ENCODE measurements around the gene KLHL11. TPM values are rescaled to one million over a fixed set of nuclear protein-coding genes. Genes with fewer than 3 reads are reported as not detected.
"Not testable (repeated sequence)": the region's sequence is repeated elsewhere in the genome, so short reads cannot be mapped to it uniquely, and the experiment has no call there.

The KLHL11 gene
- total and polyA plus RNA-seq, 4 experiments from 2014 or later, result 1.0 to 20.8 (median 14.1) TPM

DNA sequence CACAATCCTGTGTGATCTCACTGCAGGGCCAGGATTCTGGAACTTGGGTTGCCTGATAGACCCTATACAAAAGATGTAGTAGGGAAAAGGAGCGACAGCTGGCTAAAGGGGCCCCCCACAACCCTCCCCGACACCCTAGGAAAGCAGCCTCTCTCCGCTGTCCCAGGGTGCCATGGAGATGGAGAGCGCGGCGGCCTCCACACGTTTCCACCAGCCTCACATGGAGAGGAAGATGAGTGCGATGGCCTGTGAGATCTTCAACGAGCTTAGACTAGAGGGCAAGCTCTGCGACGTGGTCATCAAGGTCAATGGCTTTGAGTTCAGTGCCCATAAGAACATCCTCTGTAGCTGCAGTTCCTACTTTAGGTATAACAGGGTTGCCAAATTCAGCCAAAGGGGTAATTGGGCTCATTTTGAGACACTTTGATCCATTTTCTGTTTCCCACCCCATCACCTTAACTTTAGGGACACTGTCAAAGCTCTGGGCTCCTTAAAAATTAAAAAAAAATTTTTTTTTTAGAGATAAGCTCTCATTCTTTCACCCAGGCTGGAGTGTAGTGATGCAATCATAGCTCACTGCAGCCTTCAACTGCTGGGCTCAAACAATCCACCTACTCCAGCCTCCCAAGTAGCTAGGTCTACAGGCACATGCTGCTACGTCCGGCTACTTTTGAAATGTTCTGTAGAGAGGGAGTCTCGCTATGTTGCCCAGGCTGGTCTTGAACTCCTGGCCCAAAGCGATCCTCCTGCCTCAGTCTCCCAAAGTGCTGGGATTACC, 27.3 kb downstream of the KLHL11 start, which contains the start of gene KLHL10:
Gene KLHL10 (plus strand): TSS at position 65 of the 778 bp plus-strand sequence. CDS start 108 bp downstream, at position 173.
- Mint-ChIP-seq H3K27me3 (no peaks in the 10 kb centered on the region), H3K9me3 (no peaks in the 10 kb centered on the region), H3K27ac (peak within 1 kb of the TSS in 3 of 7 donors; percentile 12 to 59 (median 13)), H3K4me1 (peaks cover 10 to 18% (median 14%) of the 10 kb centered on the region in 4 donors), H3K36me3 (peaks cover 0 to 3% of the 10 kb centered on the region in 2 donors), H3K4me3 (peak within 1 kb of the TSS; percentile 75 to 89 (median 82))
- Histone ChIP-seq H3K4me3 (ENCODE audit: low read length in 2 of 2) (peak within 1 kb of the TSS; percentile 29 to 51), H3K9me3 (ENCODE audit: control insufficient read depth in 1 of 2, low read length in 2 of 2) (no peaks in the 10 kb centered on the region), H3K36me3 (ENCODE audit: insufficient read depth, low read length) (no peaks in the 10 kb centered on the region), H3K4me1 (ENCODE audit: insufficient read depth, low read length) (peaks cover 12% of the 10 kb centered on the region), H3K27ac (ENCODE audit: low read depth, low read length) (no peak within 1 kb of the TSS), H3K27me3 (ENCODE audit: insufficient read depth, low read length) (no peaks in the 10 kb centered on the region)
- DNase-seq, result no peak
- ChIA-PET CTCF (ENCODE audit: partially characterized antibody) (interaction anchor here (0.6 kb wide), 1 partner anchor 9 kb away, joined by 3 read pairs; no protein-coding TSS in a partner anchor), POLR2A (ENCODE audit: partially characterized antibody) (interaction anchor here (4.5 kb wide), 1 partner anchor 26 kb away, joined by 24 read pairs; the partner anchor contains the start of gene KLHL11)
- intact Hi-C loops (cut with micrococcal nuclease), result no loop called here

DNA sequence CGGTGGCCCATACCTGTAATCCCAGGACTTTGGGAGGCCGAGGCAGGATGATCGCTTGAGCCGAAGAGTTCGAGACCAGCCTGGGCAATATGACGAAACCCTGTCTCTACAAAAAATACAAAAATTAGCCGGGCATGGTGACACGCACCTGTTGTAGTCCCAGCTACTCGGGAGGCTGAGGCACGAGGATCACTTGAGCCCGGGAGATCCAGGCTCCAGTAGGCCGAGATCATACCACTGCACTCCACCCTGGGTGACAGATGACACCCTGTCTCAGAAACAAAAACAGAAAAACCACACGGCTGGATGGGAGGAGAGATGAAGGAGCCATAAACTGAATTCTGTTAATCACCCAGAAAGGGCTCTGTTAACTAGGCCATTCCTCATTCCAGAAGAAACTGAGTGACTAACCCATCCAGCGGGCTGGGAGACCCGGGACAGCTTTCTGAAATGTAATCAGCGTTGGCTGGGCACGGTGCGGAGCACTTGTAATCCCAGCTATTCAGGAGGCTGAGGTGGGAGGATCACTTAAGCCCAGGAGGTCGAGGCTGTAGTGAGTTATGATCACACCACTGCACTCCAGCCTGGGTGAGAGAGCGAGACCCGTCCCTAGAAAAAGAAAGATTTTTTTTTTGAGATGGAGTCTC, 28.6 kb downstream of the KLHL11 start:
- no peaks in the 10 kb centered on the region for H3K9me3 Mint-ChIP-seq
- H3K27ac ChIP-seq (ENCODE audit: low read depth, low read length), result no peak overlapping the region
- H3K4me3 ChIP-seq (ENCODE audit: low read length in 2 of 2), result peak overlapping the region; percentile 29 to 51
- DNase-seq, result no peak
- H3K4me1 ChIP-seq (ENCODE audit: insufficient read depth, low read length), result peaks cover 12% of the 10 kb centered on the region
- H3K36me3 ChIP-seq (ENCODE audit: insufficient read depth, low read length), result no peaks in the 10 kb centered on the region
- H3K27me3 Mint-ChIP-seq, result no peaks in the 10 kb centered on the region
- intact Hi-C loops (cut with micrococcal nuclease), result no loop called here
- peak overlapping the region; percentile 75 to 89 (median 82) for H3K4me3 Mint-ChIP-seq
- no peaks in the 10 kb centered on the region for H3K27me3 ChIP-seq (ENCODE audit: insufficient read depth, low read length)
- H3K36me3 Mint-ChIP-seq, result peaks cover 0 to 5% of the 10 kb centered on the region in 2 donors
- no peaks in the 10 kb centered on the region for H3K9me3 ChIP-seq (ENCODE audit: control insufficient read depth in 1 of 2, low read length in 2 of 2)
- peaks cover 10 to 18% (median 14%) of the 10 kb centered on the region in 4 donors for H3K4me1 Mint-ChIP-seq
- ChIA-PET POLR2A (ENCODE audit: partially characterized antibody) (interaction anchor here (0.9 to 4.5 kb wide), 2 partner anchors 25 to 28 kb away, joined by 3 to 24 read pairs; partner anchors contain the start of genes KLHL11 and P3H4), CTCF (ENCODE audit: partially characterized antibody) (no interaction called here)
- peak overlapping the region in 5 of 7 donors; percentile 12 to 59 (median 48) for H3K27ac Mint-ChIP-seq

DNA sequence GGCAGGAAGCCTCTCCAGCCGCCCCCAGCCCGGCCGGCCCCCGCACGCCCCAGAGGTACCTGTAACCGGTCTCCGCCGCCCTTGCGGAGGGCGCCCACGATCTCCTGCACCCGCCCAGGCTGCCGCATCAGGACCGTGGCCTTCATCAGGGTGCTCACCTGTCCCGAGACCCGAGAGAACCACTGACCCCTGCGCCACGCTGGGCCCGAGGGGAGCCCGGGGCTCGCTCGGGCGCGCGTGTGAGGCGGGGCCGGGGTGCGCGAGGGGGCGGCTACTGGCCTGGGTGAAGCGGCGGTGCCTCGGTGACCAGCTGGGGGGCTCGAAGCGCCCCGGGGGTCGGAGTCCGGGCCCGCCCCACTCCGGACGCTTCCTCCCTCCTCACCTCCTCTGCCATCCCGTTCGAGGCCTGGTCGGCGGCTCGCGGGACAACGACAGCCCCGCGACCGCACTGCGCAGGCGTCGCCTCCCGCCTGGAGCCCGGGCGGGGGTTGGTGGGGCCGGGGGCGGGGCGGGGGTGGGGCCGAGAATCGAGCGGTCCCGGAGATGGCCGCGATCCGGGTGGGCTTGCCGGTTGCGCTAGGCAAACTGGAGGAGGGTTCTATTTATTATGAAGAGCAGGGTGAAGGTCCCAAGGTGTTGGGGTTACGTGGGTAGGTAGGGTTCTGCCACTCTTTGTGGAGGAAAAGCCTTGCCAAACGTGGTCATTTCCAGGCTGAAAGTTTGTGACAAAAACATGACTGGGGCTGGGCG, 29.2 kb downstream of the KLHL11 start, which contains the start of gene NT5C3B:
Gene NT5C3B (minus strand): TSS at position 433 of the 750 bp plus-strand sequence. CDS start 39 bp downstream, at position 394.
- H3K9me3 Mint-ChIP-seq, result no peaks in the 10 kb centered on the region
- H3K4me1 ChIP-seq (ENCODE audit: insufficient read depth, low read length), result peaks cover 12% of the 10 kb centered on the region
- H3K36me3 Mint-ChIP-seq, result peaks cover 4 to 9% of the 10 kb centered on the region in 2 donors
- ChIA-PET CTCF (ENCODE audit: partially characterized antibody) (interaction anchor here (2.2 kb wide), 1 partner anchor 25 kb away, joined by 10 read pairs; the partner anchor contains the start of gene P3H4), POLR2A (ENCODE audit: partially characterized antibody) (interaction anchor here (0.8 to 4.5 kb wide), 5 partner anchors 15 to 182 kb away, joined by 3 to 24 read pairs (median 4); partner anchors contain the start of genes DNAJC7, EIF1, KLHL11 and P3H4)
- intact Hi-C loops (cut with micrococcal nuclease), result no loop called here
- no peaks in the 10 kb centered on the region for H3K36me3 ChIP-seq (ENCODE audit: insufficient read depth, low read length)
- peak in 4 of 5 donors; percentile 35 to 58 (median 42) for DNase-seq
- peak within 1 kb of the TSS; percentile 79 to 90 (median 88) for H3K4me3 Mint-ChIP-seq
- H3K4me3 ChIP-seq (ENCODE audit: low read length in 2 of 2), result peak within 1 kb of the TSS; percentile 29 to 51
- no peaks in the 10 kb centered on the region for H3K27me3 ChIP-seq (ENCODE audit: insufficient read depth, low read length)
- H3K9me3 ChIP-seq (ENCODE audit: control insufficient read depth in 1 of 2, low read length in 2 of 2), result no peaks in the 10 kb centered on the region
- peak within 1 kb of the TSS; percentile 52 for H3K27ac ChIP-seq (ENCODE audit: low read depth, low read length)
- no peaks in the 10 kb centered on the region for H3K27me3 Mint-ChIP-seq
- H3K4me1 Mint-ChIP-seq, result peaks cover 10 to 18% (median 14%) of the 10 kb centered on the region in 4 donors
- H3K27ac Mint-ChIP-seq, result peak within 1 kb of the TSS in 6 of 7 donors; percentile 41 to 89 (median 74)

DNA sequence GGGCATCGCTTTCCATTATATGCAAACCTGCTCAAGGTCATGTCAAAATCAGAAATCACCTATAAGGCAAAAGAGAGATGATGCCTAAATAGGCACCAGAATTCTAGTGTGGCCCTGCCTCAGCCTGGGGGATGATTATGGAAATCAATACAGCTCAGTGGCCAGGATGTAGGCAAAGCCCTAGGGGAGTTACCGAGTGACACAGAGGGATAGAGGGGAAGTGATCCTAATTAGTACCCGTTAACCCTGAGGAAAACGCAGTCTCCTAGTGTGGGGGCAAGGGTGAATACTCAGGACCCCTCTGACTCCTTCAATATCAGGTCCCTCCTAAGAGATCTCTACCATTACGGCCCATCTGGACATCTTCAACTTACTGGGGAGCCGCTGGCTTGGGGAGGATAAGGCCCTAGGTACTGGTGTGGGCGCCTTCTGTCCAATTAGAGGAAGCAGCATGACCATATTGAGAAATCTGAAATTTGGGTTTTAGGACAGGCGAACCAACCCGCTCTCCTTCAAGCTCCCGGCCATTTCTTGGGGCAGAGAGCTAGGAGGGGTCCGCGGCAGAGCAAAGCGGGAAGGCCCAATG, 29.9 kb downstream of the KLHL11 start:
- Mint-ChIP-seq H3K36me3 (peaks cover 4 to 13% of the 10 kb centered on the region in 2 donors), H3K9me3 (no peaks in the 10 kb centered on the region), H3K4me3 (peak overlapping the region; percentile 79 to 90 (median 87)), H3K4me1 (peaks cover 10 to 18% (median 14%) of the 10 kb centered on the region in 4 donors), H3K27ac (peak overlapping the region in 6 of 7 donors; percentile 41 to 89 (median 74)), H3K27me3 (no peaks in the 10 kb centered on the region)
- Histone ChIP-seq H3K27me3 (ENCODE audit: insufficient read depth, low read length) (no peaks in the 10 kb centered on the region), H3K9me3 (ENCODE audit: control insufficient read depth in 1 of 2, low read length in 2 of 2) (no peaks in the 10 kb centered on the region), H3K27ac (ENCODE audit: low read depth, low read length) (peak overlapping the region; percentile 52), H3K36me3 (ENCODE audit: insufficient read depth, low read length) (no peaks in the 10 kb centered on the region), H3K4me3 (ENCODE audit: low read length in 2 of 2) (peak overlapping the region in 1 of 2 donors; percentile 51), H3K4me1 (ENCODE audit: insufficient read depth, low read length) (peaks cover 12% of the 10 kb centered on the region)
- CTCF ChIA-PET (ENCODE audit: partially characterized antibody), result interaction anchor here (1.0 to 2.2 kb wide), 2 partner anchors 24 to 80 kb away, joined by 3 to 10 read pairs; partner anchors contain the start of gene P3H4
- intact Hi-C loops (cut with micrococcal nuclease), result no loop called here
- POLR2A ChIA-PET (ENCODE audit: partially characterized antibody), result interaction anchor here (0.8 to 4.5 kb wide), 6 partner anchors 16 to 182 kb away, joined by 3 to 24 read pairs (median 4); partner anchors contain the start of genes DNAJC7, EIF1, KLHL11 and P3H4
- no peak for DNase-seq

DNA sequence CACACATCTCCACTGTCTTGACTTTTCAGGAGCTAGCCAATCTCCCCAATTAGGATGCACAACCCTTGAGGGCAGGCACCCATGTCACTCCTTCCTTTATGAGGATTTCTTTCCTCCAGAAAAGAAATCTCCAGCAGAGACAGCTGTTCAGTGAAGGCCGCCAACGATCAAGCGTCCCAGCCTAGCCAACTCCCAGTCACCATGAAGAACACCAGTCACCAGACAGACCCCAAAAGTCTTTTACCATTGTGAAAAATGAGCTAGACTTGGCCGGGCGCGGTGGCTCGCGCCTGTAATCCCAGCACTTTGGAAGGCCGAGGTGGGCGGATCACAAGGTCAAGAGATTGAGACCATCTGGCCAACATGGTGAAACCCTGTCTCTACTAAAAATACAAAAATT, 35.3 kb downstream of the KLHL11 start:
- H3K4me3 Mint-ChIP-seq; H3K27me3 ChIP-seq (ENCODE audit: insufficient read depth, low read length); DNase-seq; H3K27me3 Mint-ChIP-seq; POLR2A ChIA-PET (ENCODE audit: partially characterized antibody); H3K4me1 Mint-ChIP-seq; H3K4me3 ChIP-seq (ENCODE audit: low read length in 2 of 2); H3K4me1 ChIP-seq (ENCODE audit: insufficient read depth, low read length); H3K27ac Mint-ChIP-seq; H3K9me3 ChIP-seq (ENCODE audit: control insufficient read depth in 1 of 2, low read length in 2 of 2); intact Hi-C loops (cut with micrococcal nuclease); H3K9me3 Mint-ChIP-seq; H3K27ac ChIP-seq (ENCODE audit: low read depth, low read length): not testable (repeated sequence)
- H3K36me3 Mint-ChIP-seq, result peaks cover 13 to 24% of the 10 kb centered on the region in 2 donors
- CTCF ChIA-PET (ENCODE audit: partially characterized antibody), result interaction anchor here (1.0 kb wide), 1 partner anchor 30 kb away, joined by 3 read pairs; no protein-coding TSS in a partner anchor
- H3K36me3 ChIP-seq (ENCODE audit: insufficient read depth, low read length), result peaks cover 10% of the 10 kb centered on the region

DNA sequence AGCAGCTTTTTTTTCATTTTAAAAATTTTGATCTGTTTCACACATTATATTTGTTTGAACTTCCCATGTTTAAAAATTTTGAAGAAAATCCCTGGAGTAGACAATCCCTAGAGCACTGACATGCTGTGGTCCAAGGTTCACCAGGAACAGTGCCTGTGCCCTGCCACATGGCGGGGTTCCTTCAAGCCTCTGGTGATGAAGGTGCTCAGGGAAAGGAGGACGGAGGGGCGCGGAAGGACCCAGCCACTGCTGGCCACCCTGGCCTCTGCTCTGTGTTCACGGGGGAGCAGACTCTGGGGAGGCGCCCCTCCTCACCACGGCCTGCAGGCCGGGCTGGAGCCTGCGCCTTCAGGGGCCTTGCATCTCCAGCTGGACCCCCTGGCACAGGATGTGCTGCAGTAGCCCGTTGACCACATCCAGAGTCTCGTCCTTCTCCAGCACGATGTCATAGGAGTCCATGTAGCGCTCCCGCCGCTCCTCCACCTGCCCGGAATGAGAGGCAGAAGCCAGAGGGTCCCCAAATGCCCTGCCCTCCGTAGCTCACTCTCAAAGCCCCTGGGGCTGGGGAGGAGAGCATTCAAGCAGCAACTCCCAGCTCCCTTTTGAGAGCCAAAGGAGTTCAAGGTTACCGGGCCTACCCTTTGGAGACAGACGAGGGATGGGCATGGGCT, 39.9 kb downstream of the KLHL11 start:
- Histone ChIP-seq H3K4me1 (ENCODE audit: insufficient read depth, low read length) (no peaks in the 10 kb centered on the region), H3K27me3 (ENCODE audit: insufficient read depth, low read length) (no peaks in the 10 kb centered on the region), H3K27ac (ENCODE audit: low read depth, low read length) (no peak overlapping the region), H3K4me3 (ENCODE audit: low read length in 2 of 2) (no peak overlapping the region), H3K9me3 (ENCODE audit: control insufficient read depth in 1 of 2, low read length in 2 of 2) (no peaks in the 10 kb centered on the region), H3K36me3 (ENCODE audit: insufficient read depth, low read length) (peaks cover 10% of the 10 kb centered on the region)
- POLR2A ChIA-PET (ENCODE audit: partially characterized antibody), result no interaction called here
- peak overlapping the region in 2 of 7 donors; percentile 46 to 73 for H3K27ac Mint-ChIP-seq
- DNase-seq, result no peak
- H3K9me3 Mint-ChIP-seq, result no peaks in the 10 kb centered on the region
- H3K4me3 Mint-ChIP-seq, result no peak overlapping the region
- CTCF ChIA-PET (ENCODE audit: partially characterized antibody), result no interaction called here
- H3K4me1 Mint-ChIP-seq, result no peaks in the 10 kb centered on the region
- no peaks in the 10 kb centered on the region for H3K27me3 Mint-ChIP-seq
- intact Hi-C loops (cut with micrococcal nuclease), result no loop called here
- H3K36me3 Mint-ChIP-seq, result peaks cover 9 to 15% of the 10 kb centered on the region in 2 donors
